Activated T-helper 9 cell treated with anti-CD3 and anti-CD28 coated beads, Interleukin-2, amount 50 U/mL, for 16 hours (primary cell): ENCODE measurements around the gene INTS4.
"Not testable (repeated sequence)": the region's sequence is repeated elsewhere in the genome, so short reads cannot be mapped to it uniquely, and the experiment has no call there.

Source experiments
- DNase-seq: peaks from one replicate; pipeline ENCODE4 v3.0.0-alpha.2; 2020; ENCODE audit warnings: low read depth

INTS4 gene

DNA sequence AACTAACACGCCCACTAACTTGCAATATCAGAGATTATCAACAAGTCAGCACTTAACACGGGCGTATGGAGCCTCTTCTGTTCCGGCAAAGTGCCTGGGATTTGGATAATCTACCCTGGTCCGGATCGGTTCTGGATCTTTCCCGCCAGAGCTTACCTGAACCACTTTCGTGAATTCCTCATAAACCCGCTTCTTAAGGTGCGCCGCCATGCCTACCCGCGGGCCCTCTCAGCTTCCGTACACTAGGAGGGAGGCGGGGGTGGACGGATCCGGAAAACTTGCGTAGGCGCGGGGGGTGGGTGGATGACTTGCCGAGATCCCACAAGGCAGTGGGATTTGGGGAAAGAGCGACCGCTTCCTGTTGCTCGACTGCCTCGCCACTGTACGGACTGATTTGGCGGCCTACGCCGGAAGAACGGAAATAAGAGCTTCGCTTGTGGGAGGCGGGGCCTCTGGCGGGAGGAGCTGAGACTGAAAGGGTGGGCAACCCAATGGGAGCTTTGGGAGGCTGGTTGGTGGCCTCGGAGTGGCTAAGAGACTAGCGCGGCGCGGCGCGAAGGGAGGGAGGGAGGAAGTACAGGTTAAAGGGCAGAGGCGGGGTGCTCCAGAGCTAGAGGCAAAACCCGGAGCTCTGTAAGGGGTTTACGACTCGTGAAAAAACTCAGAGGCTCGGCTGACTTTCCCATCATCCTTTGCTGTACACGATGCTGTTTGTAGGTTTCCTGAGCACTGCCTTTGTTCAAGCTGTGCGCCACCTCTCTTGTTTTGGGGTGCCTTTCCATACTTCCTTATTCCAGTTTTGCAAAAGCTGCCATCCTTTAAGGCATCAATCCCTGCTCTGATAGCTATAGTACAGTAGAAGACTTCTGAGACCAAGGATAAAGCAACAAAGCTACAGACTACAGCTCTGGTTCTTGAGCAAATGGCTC lies at the start of gene INTS4:
TSS of gene INTS4 (minus strand) at position 235 of the 929 bp plus-strand sequence. CDS start at position 210, 25 bp downstream.
- DNase-seq: peak; percentile 96

- no peak for DNase-seq
These were observed 47.5 kb upstream of the INTS4 start for GRCh38 chr11:78041843-78042440.

DNA sequence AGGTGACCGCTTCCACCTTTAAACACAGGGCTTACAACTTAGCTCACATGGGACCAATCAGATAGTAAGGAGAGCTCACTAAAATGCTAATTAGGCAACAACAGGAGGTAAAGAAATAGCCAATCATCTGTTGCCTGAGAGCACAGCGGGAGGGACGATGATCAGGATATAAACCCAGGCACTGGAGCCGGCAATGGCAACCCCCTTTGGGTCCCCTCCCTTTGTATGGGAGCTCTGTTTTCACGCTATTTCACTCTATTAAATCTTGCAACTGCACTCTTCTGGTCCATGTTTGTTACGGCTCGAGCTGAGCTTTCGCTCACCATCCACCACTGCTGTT lies 46.9 kb upstream of the INTS4 start:
- DNase-seq: not testable (repeated sequence)

- DNase-seq: no peak
These were observed 46.4 kb upstream of the INTS4 start for GRCh38 chr11:78040691-78041379.

GRCh38 chr11:78039919-78040671 lies 45.6 kb upstream of the INTS4 start:
- no peak for DNase-seq

DNA sequence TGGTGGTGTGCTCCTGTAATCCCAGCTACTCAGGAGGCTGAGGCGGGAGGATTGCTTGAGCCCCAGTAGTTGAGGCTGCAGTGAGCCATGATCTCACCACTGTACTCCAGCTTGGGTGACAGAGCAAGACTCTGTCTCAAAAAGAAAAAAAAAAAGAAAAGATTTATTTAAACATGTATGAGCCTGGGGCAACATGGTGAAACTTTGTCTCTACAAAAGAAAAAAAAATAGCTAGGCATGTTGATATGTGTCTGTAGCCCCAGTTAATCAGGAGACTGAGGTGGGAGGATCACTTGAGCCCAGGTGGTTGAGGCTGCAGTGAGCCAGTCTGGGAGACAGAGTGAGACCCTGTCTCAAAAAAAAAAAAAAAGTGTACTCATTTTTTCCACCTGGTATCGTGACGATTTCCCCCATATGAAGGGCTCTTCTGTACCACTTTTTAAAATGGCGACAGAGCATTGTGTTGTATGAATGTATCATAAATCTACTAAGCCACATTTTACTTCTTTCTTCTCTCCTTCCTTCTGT lies 45.0 kb upstream of the INTS4 start:
- DNase-seq: no peak

DNA sequence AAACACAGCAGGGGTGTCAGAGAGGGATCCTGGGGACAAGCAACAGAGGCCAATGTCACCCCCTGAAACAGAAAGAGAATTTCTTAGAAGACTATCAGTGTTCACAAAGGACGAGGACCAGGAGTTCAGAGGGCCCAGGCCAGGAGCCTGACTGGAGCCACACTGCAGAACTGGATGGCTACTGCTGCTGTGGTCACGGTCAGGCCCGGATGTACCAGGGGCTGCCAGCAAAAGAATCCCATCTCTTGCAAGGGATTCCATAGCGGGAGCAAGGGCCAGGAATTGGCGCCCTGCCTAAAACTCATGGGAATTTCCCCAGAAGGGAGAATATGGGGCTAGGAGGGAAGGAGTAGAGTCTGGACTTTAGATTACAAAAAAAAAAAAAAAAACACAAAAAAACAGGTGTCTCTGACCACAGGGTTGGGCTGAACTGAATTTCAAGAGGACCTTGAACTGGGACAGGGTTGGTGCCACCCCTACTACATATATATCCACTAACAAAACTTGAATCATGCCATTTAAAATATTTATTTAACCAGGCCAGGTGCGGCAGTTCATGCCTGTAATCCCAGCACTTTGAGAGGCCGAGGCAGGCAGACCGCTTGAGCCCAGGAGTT lies 44.3 kb upstream of the INTS4 start:
- DNase-seq: no peak

DNA sequence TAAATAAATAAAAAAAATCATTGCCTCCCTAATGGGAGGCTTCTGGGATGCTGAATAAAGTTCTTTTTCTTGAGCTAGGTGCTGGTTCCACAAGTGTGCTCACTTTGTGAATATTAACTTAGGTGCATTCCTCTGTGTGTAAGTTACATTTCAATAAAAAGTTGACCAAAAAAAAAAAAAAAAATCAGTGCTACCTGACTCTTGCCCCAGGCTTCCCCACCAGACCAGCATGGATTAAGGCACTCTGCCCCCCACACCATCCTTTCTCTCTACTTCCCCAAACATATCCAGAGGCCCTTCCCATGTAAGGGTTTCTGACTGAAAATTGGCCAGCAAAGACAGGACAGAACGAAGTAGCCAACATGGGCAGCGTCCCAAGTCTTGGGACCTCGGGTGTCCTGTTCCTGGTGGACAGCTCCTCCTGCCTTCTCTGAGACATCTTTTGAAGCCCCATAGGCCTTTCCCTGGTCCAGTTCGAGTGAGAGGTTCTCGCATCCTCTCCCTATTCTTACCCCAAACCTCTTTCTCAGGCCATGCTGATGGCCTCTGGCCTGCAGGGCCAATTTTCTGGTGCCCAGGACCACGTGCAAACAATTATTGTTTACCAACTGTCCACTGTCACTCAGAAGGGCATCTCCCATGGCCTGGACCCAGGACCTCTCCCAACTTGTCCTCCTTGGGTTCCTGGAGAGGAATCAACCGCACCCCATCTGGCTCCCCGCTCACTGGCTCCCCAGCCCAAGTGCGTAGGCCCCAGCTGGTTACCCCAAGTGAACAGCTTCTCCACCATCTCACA lies 43.6 kb upstream of the INTS4 start:
- no peak for DNase-seq

GRCh38 chr11:78037056-78037455 lies 42.6 kb upstream of the INTS4 start:
- no peak for DNase-seq

DNA sequence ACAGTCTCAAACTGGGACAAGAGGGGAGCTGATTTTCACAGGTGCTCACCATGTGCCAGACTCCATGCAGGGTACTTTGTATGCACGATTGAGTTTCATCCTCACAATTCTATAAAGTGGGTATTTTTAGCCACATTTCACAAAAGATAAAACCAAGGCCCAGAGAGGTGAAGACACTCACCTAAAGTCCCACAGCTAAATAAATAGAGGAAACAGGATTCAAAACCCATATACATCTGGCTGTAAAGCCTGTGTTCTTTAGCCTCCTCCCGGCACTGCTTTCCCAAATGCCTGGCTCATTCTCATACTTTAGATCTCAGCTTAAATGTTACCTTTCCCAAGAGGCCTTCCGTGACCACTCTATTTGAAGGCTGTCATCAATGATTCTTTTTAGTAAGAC lies 41.8 kb upstream of the INTS4 start:
- DNase-seq: no peak

GRCh38 chr11:78034623-78035022 lies 40.2 kb upstream of the INTS4 start:
- DNase-seq: no peak

GRCh38 chr11:78033040-78033439 lies 38.6 kb upstream of the INTS4 start:
- no peak for DNase-seq

GRCh38 chr11:78032090-78032489 lies 37.6 kb upstream of the INTS4 start:
- DNase-seq: no peak

- no peak for DNase-seq
These were observed 37.2 kb upstream of the INTS4 start for GRCh38 chr11:78031629-78032028.

DNA sequence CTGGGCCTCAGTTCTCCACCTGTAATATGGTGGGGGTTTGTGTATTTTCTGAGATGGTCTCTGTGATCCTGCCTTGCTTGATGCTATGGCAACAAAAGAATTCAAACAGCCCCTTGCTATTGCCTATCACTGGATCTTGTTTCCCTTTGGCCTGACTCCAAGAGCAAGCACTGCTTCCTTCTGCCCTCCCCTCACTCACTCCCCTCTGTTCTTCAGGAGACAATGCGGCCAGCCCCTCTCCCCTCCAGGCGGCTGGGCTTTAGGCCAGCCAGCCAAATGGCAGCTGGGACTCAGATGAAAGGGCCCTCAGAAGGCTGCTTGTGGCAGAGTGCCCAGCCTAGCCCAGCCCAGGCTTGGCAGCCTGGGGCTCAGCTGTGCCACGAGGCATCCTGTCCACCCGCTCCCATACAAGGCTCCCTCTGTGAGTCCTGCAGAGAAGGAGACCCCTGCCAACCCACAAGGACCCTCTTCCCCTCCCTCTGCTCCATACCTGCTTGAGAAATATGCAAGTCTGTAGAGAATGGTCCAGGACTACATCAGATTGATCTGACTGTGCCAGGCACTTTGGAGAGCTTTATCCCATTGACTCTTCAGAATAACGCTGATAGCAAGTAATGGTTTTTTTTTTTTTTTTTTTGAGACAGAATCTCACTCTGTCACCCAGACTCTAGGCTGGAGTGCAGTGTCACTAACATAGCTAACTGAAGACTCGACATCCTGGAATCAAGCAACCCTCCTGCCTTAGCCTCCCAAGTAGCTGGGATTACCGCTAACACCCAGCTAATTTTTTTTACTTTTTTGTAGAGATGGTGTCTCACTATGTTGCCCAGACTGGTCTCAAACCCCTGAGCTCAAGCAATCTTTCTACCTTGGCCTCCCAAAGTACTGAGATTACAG lies 36.2 kb upstream of the INTS4 start:
- no peak for DNase-seq

DNA sequence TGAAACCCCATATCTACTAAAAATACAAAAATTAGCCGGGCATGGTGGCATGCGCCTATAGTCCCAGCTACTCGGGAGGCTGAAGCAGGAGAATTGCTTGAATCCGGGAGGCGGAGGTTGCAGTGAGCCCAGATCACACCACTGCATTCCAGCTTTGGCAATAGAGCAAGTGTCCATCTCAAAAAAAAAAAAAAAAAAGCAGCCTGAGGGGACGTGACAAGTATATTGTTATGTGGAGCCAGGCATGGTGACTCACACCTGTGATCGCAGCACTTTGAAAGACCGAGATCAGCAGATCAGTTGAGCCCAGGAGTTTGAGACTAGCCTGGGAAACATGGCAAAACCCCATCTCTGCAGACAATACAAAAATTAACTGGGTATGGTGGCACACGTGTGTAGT lies 34.0 kb upstream of the INTS4 start:
- DNase-seq: not testable (repeated sequence)

GRCh38 chr11:78027759-78028158 lies 33.3 kb upstream of the INTS4 start:
- no peak for DNase-seq

DNA sequence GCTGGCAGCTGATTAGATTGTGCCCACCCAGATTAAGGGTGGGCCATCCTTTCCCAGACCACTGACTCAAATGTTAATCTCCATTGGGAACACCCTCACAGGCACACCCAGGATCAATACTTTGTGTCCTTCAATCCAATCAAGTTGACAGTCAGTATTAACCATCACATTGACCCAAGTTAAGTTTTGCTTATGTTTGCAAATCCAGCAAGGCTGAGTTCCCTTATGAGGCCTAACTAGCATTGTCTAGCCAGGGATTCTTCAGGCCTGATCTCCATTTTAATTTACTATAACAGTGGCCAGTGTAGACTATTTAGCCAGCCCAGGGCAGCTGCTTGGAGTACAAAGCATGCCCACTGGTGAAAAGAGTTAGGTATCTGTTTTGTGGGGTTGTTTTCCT lies 30.9 kb upstream of the INTS4 start:
- no peak for DNase-seq

DNA sequence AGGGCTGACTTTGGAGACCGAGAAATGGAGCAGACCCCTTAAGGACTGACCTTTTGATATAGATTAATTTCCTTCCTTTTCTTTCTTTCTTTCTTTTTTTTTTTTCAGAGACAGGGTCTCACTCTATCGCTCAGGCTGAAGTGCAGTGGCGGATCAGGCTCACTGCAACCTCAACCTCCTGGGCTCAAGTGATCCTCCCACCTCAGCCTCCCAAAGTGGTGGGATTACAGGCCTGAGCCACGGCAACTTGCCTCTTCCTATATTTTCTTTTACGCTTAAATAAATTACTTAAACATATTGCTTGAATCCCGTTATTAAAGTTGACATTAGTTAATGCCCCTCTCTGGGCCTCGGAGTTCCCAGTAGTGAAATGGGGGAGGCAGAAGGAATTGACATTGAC lies 29.0 kb upstream of the INTS4 start:
- no peak for DNase-seq
